HG03354 (cell line): Measurements from ENCODE around the gene SLC5A4.
"Not testable (repeated sequence)": the region's sequence is repeated elsewhere in the genome, so short reads cannot be mapped to it uniquely, and the experiment has no call there.

Experiments used
- ATAC-seq: cut with Tn5 transposase; IDR thresholded peaks from one replicate; pipeline ENCODE4 v1.9.1; 2021; ENCODE audit warnings: mild to moderate bottlenecking; ENCODE audit not compliant: unreplicated experiment, poor library complexity, severe bottlenecking

Gene SLC5A4

GRCh38 chr22:32255217-32255616, at the start of gene SLC5A4:
Gene SLC5A4 (minus strand): TSS chr22:32255347. CDS start chr22:32255329, 18 bp downstream.
- ATAC-seq, result no peak

GRCh38 chr22:32293921-32294320, 38.8 kb upstream of the SLC5A4 start:
- ATAC-seq, result not testable (repeated sequence)

GRCh38 chr22:32286290-32286840, 31.2 kb upstream of the SLC5A4 start:
- ATAC-seq, result no peak

GRCh38 chr22:32281072-32281471, 25.9 kb upstream of the SLC5A4 start:
- no peak for ATAC-seq

- not testable (repeated sequence) for ATAC-seq
These were observed 20.2 kb upstream of the SLC5A4 start for GRCh38 chr22:32275353-32275752.

GRCh38 chr22:32271389-32271788, 16.2 kb upstream of the SLC5A4 start:
- ATAC-seq, result no peak

- no peak for ATAC-seq
These were observed 15.7 kb upstream of the SLC5A4 start for GRCh38 chr22:32270641-32271369.

GRCh38 chr22:32269316-32269715, 14.2 kb upstream of the SLC5A4 start:
- no peak for ATAC-seq

- no peak for ATAC-seq
These were observed 11.9 kb upstream of the SLC5A4 start for GRCh38 chr22:32267011-32267410.

GRCh38 chr22:32265882-32266767, 11.0 kb upstream of the SLC5A4 start:
- no peak for ATAC-seq

- not testable (repeated sequence) for ATAC-seq
These were observed 8.5 kb upstream of the SLC5A4 start for GRCh38 chr22:32263678-32264077.

- no peak for ATAC-seq
These were observed 6.2 kb upstream of the SLC5A4 start for GRCh38 chr22:32261306-32261705.

- no peak for ATAC-seq
These were observed 3.6 kb upstream of the SLC5A4 start for GRCh38 chr22:32258791-32259190.

GRCh38 chr22:32255726-32256125, 579 bp upstream of the SLC5A4 start:
- ATAC-seq, result no peak

- ATAC-seq, result no peak
These were observed 5.9 kb downstream of the SLC5A4 start for GRCh38 chr22:32249231-32249630.

- ATAC-seq, result no peak
These were observed 6.9 kb downstream of the SLC5A4 start for GRCh38 chr22:32248276-32248675.

- ATAC-seq, result no peak
These were observed 9.0 kb downstream of the SLC5A4 start for GRCh38 chr22:32246166-32246565.

GRCh38 chr22:32245042-32245441, 10.1 kb downstream of the SLC5A4 start:
- no peak for ATAC-seq

GRCh38 chr22:32244547-32244946, 10.6 kb downstream of the SLC5A4 start:
- no peak for ATAC-seq

GRCh38 chr22:32240461-32240860, 14.7 kb downstream of the SLC5A4 start:
- ATAC-seq, result no peak

GRCh38 chr22:32237906-32238305, 17.2 kb downstream of the SLC5A4 start:
- no peak for ATAC-seq
